ENCODE measurements around the gene CHM.
"Not testable (repeated sequence)": the region's sequence is repeated elsewhere in the genome, so short reads cannot be mapped to it uniquely, and the experiment has no call there.

Gene CHM

DNA sequence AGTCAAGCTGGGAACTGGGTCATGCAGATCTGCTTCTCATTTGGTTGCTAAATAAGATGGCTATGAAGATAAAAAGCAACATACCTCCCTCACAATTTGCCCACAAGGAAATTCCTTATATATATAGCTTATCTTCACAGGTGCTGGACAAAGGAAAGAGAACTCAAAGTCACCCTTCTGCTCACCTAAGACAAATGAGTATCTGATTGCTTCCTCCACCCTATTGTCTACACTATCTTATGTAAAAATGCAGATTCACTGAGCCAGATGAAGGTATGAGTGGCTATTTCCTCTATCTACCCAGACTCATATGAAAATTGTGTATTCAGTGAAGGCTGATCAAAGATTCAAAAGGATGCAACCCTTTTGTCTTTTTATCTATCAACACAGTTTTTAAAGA, 50.8 kb downstream of the CHM start:
- DNase-seq = no peak

- no peak for DNase-seq
Measured at GRCh38 chrX:85995641-85996040, 51.7 kb downstream of the CHM start.

DNA sequence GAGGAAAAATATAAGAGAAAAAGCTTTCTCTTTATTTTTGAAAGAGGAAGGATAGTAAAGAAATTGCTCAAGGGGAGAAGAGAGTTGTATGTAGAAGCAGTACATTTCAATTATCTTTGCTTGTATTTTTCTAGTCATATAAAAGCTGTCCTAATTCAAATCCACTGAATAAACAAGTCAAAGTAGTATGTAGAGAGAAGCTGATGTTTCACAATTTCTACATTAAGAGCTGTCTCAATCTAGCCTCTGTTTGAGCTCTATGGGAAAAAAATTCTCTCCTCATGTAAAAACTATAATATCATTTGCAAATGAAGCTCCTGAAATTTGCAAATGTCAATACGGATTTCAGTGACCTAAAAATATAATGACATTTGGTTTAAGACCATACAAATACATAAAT, 52.6 kb downstream of the CHM start:
- no peak for DNase-seq

DNA sequence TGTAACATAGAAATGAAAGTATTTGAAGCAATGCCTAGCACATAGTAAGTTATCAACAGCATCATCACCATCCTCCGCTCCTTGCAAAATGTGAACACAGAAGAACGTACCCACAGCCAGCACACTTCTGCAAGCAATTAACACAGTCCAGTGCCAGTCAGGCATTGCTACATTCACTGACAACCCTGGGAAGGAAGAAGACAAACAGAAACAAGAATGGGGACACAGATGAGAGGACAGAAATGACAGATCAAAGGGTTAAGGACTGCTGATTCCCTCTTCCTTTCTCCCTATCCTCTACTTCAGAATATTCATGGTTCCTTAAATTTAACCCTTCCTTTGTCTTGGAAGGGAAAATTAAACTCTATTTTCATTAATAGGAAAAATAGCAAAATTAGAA, 53.1 kb downstream of the CHM start:
- DNase-seq = no peak

DNA sequence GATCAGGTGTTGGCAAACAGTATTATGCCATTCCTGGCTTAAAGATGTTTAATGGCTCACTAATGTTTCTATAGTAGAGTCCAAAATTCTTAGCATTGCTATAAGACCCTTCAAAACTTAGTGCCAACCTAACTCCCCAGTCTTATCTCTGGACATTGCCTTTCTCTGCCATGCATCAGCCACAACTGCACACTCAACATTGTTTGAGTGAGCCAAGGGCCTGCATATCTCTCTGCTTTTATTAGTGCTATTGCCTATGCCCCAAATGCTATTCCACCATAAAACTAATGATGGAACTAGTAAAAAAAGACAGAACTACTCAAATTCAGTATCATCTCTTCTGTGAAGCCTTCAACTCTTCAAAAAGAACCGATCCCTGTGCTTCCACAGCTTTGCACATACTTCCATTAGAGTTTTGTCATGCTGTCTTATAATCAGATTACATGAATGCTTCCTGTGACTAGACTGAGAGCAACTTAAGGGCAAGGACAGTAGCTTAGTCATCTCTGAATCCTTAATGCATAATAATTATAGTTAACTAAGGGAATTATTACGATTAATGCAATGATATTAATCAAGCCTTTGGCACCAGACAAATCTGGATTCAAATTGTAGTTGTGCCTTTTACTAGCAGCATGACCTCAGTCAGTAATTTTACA, 53.7 kb downstream of the CHM start:
- no peak for DNase-seq

- no peak for DNase-seq
Measured at GRCh38 chrX:85992811-85993229, 54.5 kb downstream of the CHM start.

- no peak for DNase-seq
Measured at GRCh38 chrX:85988353-85988752, 59.0 kb downstream of the CHM start.

DNA sequence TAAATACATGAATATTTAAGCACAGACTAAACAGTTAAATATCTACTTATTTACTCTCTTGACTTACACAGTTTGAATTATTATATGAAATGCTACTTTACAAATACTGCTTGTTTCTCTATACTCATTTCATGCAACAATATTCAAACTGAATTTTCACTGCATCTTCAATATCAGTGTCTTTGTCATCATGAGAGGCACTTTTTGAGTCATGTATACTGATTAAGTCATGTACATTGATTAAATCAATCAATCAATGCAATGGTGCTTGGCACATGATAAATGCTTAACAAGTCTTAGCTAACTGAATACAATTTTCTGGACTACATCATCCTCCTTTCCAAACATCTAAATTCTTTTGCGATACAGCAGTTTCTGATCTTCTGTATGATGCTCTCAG, 67.1 kb downstream of the CHM start:
- no peak for DNase-seq

GRCh38 chrX:85977218-85977617, 70.1 kb downstream of the CHM start:
- no peak for DNase-seq

DNA sequence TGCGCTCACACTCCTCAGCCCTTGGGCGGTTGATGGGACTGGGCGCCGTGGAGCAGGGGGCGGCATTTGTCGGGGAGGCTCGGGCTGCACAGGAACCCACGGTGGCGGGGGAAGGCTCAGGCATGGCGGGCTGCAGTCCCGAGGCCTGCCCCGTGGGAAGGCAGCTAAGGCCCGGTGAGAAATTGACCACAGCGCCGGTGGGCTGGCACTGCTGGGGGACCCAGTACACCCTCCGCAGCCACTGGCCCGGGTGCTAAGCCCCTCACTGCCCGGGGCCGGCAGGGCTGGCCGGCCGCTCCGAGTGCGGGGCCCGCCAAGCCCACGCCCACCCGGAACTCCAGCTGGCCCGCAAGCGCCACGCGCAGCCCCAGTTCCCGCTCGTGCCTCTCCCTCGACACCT, 75.0 kb downstream of the CHM start:
- DNase-seq = not testable (repeated sequence)

GRCh38 chrX:85964744-85965143, 82.6 kb downstream of the CHM start:
- DNase-seq = no peak

- DNase-seq = no peak
Measured at GRCh38 chrX:85963736-85964135, 83.6 kb downstream of the CHM start.

DNA sequence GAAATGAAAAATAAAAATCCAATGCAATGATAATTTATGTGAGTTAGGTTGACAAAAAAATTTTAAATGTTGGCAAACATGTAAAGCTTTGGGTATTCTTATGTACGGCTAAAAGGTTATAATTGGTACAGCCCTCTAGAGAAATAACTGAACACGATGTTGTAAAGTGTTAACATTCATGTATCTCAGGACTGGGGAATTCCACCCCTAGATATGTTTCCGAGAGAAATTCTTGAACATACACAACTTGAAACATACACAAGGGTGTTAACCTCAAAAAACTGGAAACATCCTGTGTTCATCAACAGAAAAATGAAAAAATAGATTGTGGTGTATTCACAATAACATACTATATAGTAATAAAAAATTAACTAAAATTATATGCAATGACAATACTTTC, 91.8 kb downstream of the CHM start:
- DNase-seq = no peak

DNA sequence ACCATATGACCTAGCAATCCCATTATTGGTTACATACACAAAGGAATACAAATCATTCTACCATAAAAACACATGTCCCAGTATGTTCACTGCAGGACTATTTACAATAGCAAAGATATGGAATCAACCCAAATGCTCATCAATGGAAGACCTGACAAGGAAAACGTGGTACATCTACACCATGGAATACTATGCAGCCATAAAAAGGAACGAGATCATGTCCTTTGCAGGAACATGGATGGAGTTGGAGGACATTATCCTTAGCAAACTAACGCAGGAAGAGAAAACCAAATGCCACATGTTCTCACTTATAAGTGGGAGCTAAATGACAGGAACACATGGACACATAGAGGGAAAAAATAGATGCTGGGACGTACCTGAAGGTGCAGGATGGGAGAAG, 102.6 kb downstream of the CHM start:
- not testable (repeated sequence) for DNase-seq

DNA sequence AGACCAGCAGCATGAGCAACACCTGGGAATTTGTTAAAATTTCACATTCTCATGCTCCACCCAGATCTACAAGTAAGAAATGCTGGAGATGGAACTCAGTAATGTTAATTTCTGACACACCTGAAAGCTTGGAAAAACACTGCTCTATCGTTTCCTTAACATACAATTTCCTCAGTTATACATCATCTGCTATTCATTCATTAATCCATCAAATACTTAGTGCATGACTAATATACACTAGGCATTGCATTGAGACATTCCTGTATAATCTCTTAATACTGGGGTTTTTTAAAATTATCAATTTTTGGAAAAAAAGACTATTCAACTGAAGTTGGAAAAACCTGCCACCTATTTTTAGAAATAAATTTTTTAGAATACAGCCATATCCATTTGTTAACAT, 106.1 kb downstream of the CHM start:
- DNase-seq = no peak

DNA sequence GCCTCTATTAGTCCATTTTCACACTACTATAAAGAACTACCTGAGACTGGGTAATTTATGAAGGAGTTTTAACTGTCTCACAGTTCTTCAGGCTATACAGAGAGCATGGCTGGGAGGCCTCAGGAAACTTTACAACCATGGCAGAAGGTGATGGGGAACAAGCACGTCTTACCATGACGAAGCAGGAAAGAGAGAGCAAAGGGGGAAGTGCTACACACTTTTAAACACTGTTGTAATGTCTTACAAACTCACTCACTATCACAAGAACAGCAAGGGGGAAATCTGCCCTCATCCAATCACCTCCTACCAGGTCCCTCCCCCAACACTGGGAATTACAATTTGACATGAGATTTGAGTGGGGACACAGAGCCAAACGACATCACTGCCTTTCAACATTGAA, 107.4 kb downstream of the CHM start:
- DNase-seq = not testable (repeated sequence)

GRCh38 chrX:85934399-85934798, 113.0 kb downstream of the CHM start:
- not testable (repeated sequence) for DNase-seq

- DNase-seq = no peak
Measured at GRCh38 chrX:85930099-85930498, 117.3 kb downstream of the CHM start.

DNA sequence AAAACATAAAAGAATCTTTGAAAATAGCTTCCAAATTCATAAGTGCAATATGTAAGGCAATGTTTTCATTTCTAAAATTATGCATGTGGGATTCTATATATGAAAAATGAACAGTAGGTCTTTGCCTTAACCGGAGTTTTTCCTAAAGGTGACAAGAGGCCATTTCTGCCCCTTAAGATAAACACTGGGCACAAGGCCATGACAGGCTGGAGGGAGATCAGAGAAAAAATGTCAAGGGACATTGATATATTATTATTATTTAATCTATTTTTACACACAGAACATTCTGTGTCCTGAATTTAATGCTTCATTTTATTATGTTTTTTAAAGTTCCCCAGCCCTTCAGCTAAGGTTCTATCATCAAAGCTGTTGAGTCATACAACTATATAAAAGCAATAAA, 118.8 kb downstream of the CHM start:
- DNase-seq = no peak

GRCh38 chrX:85927740-85928139, 119.6 kb downstream of the CHM start:
- no peak for DNase-seq

DNA sequence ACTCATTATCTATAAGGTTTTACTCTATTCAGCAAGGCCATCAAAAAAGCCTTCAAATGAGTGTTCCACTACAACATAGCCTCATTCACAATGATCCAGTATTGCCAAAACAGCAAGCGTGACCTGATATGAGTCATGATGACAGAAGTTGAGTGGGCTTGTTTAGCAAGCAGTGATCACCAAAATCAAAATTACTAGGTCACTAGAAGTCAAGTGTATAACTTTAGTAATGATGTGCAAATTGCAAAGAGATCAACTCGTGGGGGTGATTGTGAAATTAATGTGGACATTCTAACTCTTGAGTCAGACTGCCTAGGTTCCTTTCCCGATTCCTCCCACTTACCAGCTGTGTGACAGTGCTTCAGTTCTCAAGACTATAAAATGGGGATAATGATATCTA, 124.5 kb downstream of the CHM start:
- no peak for DNase-seq

GRCh38 chrX:85916656-85917280, 130.6 kb downstream of the CHM start:
- not testable (repeated sequence) for DNase-seq

GRCh38 chrX:85914431-85914830, 132.9 kb downstream of the CHM start:
- DNase-seq = no peak

GRCh38 chrX:85907316-85907715, 140.0 kb downstream of the CHM start:
- DNase-seq = no peak

DNA sequence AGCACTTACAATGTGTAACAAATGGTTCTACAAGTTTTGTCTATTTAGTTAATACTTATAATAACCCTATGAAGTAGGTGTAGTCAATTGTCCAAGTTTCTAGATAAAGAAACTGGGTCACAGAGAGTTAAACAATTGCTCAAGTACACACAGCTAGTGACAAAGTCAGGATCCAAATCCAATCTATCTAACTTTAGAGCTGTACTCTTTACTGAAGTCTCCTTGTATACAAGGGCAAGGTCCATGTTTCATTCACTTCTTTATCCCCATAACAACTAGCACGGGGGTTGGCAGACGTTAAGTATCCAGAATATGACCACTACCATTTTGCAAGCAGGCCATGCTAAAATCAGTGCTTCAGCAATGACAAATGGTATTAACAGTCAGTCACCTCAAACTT, 141.0 kb downstream of the CHM start:
- DNase-seq = no peak
